Stimulated activated CD8-positive, alpha-beta memory T cell treated with anti-CD3 and anti-CD28 coated beads, Interleukin-2, amount 100 ng/mL, for 1 hour (primary cell): ENCODE results near the gene LHX4.

Experiments used
- DNase-seq, 2 donors: peaks; one replicate each; pipeline ENCODE4 v3.0.0-alpha.2; 2020; ENCODE audit warnings: low read depth in 2 of 2

LHX4 gene

DNA sequence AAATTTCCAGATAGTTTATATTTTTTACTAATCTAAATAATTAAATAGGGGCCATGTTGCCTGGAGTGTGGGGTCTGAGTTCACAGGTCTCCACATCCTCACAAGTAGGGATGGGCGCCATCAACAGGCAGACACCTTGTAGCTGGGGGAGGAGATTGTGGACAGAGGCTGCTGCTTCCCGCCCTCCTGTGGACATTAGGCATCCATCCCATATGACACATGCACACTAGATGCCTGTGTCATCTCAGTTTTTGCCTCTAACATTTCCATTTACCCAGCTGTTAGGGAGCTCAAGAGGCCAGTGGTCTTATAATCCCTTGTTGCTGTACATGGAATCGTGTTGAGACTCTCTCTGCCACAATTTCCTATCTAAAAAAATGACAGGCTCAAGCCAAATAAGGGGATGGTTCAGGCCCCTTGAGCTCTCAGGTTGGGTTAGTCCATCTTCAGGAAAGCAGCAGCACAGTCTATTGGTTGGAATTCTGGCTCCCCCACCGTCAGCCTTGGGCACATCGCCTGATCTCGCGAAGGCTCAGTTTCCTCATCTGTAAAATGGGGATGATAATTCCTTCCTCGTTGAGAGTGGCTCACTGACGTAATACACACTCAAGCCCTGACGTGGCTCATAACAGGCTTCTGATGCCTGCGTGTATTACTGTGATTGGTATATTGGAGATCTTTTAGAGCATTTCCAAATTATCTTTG is 13.6 kb downstream of the LHX4 start:
- DNase-seq = no peak

DNA sequence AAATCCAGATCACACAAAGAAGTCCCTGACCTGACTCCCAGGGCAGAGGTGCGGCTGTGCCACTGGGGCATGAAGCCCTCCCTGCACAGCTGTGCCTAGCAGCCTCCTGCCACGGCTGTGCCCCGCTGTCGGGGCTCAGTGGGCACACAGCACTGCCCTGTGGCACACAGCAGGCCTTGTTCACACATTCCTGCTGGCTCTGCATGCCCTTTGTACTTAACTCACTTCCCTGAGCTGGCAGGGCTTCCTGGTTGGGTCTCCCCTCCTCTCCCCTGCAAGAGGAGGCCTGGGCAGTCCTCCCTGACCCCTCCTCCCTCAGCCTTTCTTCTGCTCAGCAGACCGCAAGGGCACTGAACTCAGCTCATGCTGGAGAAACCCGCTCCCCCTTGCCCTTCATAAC is 14.8 kb downstream of the LHX4 start:
- no peak for DNase-seq

DNA sequence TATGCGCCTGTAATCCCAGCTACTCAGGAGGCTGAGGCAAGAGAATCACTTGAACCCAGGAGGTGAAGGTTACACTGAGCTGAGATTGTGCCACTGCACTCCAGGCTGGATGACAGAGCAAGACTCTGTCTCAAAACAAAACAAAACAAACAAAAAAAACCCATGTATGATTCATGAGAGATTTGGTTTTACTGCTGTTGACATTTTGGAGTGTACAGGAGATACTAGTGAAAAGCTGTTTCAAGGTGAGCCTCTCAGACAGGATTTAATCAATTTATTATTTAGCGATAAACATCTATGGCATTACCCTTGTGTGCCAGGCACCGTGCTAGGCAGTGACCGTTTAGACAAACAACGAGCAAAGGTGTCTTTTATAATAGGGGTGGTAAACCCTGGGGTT is 16.5 kb downstream of the LHX4 start:
- no peak for DNase-seq

DNA sequence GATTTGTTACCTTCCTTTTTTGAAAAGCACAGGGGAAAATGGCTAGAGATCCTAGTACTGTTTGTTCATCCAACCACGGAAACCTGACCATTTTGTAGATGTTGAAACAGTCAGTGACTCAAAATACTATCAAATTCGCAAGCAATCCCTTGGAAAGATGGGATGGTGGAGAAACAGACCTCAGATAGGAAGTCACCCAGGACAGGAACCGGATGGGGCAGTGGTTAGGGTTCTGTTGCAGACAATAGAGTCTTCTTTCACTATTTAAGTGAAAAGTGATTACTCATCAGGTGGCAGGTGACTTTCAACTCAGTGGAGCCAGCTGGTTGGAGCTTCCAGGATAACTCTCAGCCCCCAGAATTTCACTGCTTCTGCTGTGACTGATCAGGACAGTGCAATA is 17.0 kb downstream of the LHX4 start:
- DNase-seq = no peak

DNA sequence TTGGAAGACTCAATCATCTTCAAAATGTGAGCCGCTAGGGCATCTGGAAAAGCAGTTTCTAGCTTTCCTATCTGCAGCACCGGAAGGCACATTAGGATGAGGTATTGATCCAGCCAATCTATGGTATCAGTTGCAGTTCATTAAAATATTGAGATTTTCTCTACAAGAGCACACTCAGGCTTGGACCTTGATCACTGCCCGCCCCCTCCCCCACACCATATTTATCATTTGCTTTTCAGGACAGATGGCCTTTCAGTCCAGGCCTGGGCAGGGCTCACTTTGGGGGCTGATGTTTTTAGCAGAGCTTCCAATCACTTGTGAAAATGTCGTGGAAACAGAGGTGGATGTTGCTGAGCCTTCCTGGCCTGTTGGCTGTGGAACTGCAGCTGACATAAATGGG is 17.5 kb downstream of the LHX4 start:
- DNase-seq = no peak

DNA sequence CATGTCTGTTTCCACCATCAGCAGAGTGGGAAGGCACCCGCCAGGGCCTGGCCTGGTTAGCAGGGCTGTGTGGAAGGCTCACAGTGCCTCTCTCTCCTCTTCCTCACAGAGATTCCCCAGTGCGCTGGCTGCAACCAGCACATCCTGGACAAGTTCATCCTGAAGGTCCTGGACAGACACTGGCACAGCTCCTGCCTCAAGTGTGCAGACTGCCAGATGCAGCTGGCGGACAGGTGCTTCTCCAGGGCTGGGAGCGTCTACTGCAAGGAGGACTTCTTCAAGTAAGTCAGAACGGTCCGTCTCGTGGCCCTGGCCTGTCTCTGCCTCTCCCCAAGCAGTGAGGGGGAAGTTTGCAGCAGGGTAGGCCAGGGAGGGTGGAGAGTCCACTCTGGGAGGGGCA is 18.1 kb downstream of the LHX4 start:
- no peak for DNase-seq

DNA sequence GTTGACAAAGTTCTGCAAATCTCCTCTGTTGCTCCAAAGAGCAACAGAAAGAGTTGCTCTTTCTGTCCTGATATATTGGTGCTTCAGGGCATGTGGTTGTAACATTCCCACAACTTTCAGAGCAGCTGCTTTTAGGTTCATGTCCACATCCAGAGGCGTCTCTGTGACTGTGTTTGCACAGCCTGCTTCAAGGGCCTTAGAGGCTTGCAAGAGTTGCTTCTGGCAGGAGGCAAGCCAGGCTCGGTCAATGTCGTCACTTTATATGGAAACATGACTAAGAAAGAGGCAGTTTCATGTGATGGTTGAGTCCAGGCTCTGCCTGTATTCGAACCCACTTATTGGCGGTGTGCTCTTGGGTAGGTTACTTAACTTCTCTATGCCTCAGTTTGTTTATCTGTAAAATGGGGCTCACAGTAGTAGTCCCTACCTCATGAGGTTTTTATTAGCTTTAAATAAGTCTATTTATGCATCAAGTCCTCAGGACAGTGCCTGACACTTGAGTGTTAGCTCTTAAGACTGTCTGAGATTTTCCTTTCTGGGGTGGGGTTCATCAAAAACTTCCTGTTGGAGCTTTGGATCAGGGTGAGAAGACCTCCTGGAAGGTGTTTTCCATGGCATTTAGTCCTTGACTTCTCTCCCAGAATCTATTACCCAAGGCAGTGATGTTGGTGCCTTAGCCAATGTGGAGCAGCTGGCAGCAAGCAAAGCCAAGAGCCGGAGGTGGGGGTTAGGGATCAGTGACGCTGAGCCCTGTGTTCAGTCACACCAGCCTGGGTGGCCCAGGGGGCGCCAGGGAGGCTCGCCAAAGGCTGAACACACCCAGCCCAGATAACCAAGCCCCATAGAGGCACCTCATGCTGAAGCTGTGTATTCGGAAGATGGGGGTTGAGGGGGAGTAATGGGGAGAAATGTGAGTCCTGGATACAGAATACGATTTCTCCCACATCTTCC is 18.9 kb downstream of the LHX4 start:
- no peak for DNase-seq

DNA sequence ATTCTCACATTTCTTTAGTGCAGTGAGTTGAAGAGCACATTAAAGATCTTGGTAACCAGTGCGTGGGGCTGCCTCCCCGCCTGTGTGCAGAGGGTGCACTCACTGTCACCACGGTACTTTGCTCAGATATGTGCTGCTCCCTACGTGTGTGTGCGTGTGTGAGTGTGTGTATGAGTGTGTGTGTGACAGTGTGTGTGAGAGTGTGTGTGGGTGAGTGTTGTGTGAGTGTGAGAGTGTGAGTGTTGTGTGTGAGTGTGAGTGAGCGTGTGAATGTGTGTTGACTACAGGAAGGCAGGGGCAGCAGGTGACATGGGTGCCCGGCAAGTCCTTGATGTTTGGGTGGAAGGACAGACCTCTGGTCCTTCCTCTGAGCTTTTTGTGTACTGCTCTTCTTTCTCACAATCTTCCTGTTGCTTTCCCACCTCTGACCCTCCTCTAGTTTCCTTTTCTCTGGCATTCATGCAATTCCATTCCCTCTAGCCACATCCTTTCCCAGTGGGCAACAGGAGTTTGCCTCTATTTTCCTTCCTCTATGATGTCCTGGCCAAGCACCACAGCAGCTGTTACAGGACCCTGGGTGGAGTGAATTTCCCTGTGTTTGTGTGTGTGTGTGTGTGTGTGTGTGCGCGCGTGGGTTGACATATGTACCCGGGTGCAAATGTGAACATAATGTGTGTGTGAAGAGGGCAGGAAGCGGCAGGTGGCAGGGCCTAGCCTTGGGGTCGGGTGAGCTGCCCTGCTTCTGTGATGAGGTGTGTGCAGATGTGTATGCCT is 19.8 kb downstream of the LHX4 start:
- no peak for DNase-seq

DNA sequence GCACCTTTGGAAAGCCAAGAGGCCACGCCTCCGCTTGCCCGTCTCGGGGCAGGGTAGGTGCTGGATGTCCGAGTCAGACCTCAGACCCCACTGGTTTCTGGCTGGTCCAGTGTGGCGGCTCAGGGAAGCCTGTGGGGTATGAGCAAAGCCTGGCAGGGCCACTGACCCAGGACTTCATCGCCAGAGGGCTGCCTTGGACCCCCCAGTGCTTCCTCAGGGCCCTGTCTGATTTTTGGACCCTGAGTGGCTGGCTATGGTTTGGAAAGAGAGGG is 20.4 kb downstream of the LHX4 start:
- no peak for DNase-seq

DNA sequence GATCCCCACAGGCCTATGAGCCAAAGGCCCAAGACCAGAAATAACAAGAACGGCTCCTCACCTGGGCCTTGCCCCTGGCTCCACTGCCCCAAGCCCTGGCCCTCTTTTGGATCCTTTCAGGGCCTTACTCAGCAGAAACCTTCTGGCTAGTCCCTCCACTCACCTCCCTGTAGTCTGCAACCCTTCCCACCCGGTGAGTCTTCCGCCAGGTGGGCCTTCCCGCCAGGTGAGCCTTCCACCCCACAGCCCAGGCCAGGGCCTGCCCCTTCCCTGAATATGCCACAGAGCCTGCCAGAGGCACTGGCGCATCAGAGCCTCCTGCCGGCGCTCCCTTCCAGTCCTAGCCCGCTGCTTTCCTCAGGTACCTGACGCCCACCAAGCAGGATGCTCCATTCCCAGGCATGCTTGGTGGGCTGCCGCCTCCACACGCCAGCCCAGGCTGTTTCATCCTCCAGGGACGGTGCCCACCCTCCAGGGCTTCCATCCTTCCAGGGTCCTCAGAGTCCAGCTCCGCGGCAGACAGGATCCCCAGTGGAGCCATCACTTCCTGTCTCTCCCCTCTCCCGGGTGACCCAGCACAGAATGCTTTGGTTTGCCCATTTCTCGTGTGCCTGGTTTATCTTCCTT is 20.9 kb downstream of the LHX4 start:
- DNase-seq = no peak

DNA sequence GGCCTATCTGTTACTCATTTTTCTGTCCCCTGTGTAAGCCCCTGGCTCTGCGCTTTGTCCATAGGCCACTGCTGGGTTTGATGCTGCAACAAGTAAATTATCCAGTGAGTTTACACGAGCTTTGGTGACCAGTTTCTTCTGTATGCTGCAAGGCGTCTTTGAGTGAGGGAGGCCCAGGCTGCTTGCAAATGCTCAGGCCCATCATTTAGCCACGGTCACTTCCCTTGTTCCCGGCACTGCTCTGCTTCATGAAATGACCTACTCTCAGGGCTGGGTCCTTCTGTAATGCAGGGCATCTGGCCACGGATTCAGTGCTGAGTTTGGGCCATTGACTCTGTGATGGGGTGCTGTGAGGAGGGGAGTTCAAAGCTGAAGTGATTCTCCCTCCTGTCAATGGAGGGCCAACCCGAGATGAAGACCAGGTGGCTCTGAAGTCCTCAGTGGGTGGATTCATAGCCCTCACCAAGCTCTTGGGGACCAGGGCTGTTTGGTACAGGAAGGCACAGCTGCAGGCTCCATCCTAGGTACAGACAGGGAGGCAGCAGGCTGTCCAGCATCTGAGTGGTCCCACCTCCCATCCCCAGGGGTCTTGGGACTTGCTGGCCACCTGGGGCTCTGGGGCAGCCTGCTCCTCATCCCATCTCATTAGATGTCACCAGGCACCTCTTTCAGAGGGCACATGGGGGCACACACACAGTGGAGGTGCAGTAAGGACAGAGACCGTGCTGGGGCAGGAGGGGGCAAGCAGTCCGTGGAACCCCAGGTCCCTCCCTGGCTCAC is 21.7 kb downstream of the LHX4 start:
- no peak for DNase-seq

DNA sequence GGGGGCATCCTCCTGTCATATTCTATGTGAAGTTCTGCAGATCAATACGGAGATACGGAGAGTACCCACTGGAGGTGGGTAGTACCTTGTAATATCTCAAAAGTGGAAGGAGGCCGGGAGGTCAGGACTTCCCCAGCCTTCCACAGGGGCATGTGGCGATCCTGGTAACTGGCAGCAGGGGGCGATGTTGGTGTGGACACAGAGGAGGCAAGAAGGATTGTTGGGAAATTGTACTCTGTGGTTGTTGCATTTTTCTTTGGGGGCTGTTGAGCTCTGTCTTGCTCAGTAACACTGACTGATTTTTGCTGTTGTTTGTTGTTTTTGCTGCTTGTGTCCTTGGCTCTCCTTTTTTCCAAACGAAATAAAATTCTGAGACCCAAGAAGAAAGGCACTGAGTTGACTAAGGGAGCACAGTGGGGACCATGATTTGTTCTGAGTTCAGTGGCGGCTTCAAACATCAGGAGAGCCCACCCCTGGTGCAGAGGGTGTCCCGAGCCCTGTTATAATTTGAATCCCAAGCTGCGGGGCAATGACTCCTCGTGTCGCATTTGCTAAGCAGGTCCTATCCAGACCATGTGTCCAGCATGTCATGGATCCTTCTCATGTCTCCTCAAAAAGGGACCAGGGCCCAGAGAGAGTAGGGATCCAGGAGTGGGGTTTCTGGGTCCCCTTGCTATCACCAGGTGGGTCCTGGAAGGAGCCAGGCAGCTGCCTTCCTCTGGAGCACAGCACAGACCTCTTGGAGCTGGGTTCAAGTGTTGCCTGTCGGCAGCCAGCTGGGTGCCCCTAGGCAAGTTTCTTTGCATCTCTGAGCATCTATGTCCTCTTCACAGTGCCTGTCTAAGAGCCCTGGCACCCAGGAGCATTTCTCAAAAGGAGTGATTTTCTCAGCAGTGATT is 22.8 kb downstream of the LHX4 start:
- peak; percentile 22 to 32 for DNase-seq

DNA sequence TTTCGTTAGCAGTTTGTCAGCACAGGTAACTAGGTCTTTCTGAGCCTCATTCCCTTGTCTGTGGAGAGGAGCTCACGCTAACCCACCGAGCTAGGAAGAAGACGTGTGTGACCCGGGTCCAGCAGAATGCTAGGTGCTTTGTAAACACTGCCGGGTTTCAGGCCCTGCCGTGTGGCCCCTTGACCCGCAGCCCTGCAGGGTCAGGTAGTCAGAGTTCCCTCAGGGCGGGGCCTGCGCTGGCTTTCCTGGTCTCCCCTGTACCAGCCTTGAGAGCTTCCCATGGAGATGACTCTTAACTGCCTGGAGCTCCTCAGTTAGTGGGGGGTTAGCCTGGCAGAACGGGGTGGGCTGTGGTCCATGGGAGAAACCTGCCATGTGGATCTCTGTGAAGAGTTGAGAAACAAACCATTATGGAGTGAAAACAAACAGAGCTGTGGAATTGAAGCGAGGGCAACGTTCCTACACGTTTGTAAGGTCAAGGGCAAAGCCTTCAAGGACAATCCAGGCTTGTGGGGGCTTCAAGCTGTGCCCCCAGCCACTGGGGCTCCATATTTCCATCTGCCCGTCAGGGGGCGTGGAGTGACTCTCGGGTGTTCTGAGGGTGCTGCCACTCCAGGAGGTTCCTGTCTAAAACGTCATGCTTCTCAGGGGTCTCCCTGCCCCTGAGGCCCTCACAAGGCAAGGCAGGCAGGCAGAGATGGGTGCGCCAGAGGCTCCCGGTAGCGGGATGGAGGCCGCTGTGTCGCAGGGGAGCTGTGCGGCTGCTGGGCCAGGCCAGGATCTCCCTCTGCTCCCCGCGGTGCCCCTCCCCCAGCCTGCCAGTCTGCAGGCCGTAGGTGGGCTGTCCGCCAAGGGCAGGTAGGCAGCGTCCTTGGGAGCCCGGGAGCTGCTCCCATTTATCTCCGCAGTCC is 23.8 kb downstream of the LHX4 start:
- DNase-seq = no peak

DNA sequence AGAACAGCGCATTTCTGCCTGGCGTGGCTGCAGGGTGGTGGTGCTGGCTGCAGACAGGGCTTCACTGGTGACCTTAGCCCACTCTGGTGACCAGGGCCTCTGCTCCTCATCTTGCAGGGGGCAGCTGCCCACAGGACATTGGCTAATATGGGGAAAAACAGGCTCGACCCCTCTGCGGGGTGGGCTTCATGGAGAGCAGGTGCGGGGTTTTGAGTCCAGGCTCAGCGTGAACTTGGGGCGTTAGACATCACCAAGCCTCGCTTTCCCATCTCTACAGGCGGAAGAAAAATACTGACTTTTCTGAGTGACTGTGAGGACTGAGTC is 24.4 kb downstream of the LHX4 start:
- DNase-seq = no peak

DNA sequence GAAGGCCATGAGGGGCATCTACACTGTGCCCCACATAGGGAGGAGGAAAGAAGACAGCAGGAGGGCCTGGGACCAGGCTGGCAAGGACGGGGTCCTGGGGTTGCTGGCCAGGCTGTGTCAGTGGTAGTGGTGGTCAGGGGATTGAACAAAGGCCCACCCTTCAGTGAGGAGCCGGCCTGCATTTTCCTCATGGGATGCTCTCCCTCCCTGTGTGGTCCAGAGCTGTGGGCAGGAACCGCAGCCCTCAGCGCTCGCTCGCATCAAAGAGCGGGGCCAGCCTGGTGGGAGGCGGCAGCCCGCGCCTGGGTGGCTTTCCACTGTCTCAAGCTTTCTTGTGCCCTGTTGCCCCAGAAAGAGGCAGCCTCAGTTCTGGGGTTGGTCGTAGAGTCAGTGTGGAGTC is 24.8 kb downstream of the LHX4 start:
- DNase-seq = no peak

DNA sequence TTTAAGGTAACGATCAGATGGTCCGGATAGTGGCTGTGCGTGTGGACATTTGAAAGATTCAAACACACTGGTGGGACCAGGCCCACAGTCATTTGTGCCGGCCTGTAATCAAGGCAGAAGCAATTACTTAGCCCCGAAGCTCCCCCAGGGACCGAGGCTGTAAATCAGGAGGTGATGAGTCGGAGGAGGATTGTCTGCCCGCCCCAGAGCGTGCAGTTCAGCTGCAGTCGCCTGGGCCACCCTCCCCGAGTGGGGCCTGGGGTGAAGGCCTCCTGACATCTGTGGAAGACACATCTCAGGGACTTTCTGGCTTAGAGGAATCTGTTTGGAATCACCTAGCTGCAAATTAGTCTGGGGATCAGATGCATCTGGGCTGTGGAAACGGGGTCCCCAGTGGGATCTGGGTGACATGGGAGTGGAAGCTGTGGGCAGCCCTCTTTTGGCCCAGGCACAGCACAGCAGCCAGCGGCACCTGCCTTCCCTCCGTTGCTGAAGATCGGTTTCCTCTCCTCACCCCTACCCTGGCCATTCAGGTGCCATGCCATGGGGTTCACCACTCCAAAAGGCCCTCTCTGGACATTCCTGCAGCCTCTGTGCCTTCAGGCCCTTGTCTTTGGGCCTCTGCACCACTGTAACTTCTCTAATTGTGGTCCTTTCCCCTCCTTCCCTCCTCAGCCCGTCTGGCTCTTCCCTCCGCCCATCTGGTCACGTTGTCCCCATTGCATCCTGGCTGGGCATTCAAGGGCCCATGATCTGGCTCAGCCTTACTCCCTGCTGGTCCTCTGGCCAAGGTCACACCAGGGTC is 25.7 kb downstream of the LHX4 start:
- DNase-seq = no peak

DNA sequence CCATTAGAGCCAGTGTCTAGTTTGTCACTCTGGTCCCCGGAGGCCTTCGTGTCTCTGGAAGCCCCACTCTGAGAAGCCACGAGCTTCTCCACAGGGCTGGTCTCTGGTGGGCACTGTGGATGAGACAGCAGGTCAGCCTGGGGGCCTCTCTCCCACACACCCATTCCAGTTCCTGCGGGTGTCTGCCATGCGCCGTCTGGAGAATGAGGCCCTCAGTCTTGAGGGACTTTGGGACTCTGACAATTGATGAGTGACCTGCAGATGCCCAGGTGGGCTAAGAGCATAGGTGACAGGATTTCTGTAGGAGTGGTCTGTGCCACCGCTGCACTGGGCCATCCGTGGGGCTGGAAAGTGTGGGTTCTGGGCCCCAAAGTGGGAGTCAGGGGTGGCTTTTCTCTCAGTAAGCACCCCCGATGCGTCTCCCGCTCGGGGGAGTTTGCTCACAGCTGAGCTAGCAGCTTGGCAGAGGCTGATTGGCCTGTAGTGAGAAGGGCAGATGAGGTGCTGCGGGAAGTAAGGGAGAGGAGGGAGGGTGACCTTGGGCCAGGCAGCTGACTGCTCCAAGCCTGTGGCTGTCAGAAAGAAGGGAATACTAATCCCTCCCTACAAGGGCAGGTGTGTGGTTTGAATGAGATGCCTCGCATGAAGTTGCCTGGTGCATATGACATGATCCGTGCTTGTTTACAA is 26.4 kb downstream of the LHX4 start:
- no peak for DNase-seq

DNA sequence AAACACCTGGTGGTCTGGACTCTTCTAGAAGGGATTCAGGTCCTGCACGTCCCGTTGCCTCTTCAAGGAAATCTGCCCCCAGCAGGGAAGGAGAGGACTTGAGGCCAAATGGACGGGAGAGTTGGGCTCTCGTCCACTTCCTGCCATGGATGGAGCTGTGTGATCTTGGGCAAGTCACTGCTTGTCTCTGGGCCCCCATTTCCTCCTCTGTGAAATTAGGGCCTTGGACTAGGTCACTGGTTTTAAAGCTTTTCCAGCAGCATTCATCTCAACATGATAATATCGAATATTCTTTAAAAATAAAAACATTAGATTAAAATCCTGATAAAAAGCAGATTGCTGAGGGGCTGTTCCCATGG is 26.9 kb downstream of the LHX4 start:
- DNase-seq = no peak
